RWPE1 (cell line): ENCODE measurements around the gene DMAC2L.
"Not testable (repeated sequence)": the region's sequence is repeated elsewhere in the genome, so short reads cannot be mapped to it uniquely, and the experiment has no call there.

Source experiments
- CTCF ChIA-PET: fragments of 350-600 bp; sonication (Branson Sonifier 250); formaldehyde crosslinking; extraction: SDS; loops from one replicate; lab custom pipeline; 2021; lab: Yijun Ruan, JAX
- POLR2A ChIA-PET: fragments of 400-600 bp; formaldehyde crosslinking; extraction: SDS; loops from one replicate; lab custom pipeline; 2020; ENCODE audit warnings: antibody characterized with exemption; ENCODE audit not compliant: low non-redundant PET; lab: Yijun Ruan, JAX
- DNase-seq: peaks from one replicate; pipeline ENCODE4 v3.0.0; 2012; ENCODE audit warnings: low spot score
- H3K27ac ChIP-seq: fragments of 450-650 bp; 2 replicates; pipeline ENCODE4 v1.5.1; 2017
- TF ChIP-seq, protein P1 (sequence below): fragments of 450-650 bp; conservative IDR thresholded peaks from 2 replicates; pipeline ENCODE4 v1.5.1; 2017; ENCODE audit warnings: low read depth, mild to moderate bottlenecking

The DMAC2L gene

DNA sequence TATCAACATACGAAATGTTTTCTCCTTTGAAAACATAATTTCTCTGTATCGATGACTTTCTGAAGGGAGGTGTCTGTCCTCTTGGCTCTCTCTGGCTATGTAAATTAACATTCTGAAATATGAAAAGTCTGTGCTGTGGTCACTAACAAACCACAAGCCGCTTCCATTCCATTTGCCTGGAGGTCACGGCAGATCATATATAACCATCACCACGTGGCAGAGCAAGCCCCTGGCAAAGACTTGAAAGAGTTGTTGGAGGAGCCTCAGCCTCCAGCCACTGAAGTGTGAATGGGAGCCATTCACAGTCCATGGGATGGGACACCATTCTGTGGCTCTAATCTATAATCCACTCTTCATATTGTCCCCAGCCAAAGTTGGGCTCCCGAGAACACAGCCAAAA, 45.0 kb downstream of the DMAC2L start:
- no peak for DNase-seq
- TF ChIP-seq, protein P1, sequence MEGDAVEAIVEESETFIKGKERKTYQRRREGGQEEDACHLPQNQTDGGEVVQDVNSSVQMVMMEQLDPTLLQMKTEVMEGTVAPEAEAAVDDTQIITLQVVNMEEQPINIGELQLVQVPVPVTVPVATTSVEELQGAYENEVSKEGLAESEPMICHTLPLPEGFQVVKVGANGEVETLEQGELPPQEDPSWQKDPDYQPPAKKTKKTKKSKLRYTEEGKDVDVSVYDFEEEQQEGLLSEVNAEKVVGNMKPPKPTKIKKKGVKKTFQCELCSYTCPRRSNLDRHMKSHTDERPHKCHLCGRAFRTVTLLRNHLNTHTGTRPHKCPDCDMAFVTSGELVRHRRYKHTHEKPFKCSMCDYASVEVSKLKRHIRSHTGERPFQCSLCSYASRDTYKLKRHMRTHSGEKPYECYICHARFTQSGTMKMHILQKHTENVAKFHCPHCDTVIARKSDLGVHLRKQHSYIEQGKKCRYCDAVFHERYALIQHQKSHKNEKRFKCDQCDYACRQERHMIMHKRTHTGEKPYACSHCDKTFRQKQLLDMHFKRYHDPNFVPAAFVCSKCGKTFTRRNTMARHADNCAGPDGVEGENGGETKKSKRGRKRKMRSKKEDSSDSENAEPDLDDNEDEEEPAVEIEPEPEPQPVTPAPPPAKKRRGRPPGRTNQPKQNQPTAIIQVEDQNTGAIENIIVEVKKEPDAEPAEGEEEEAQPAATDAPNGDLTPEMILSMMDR = no peak
- H3K27ac ChIP-seq = no peak overlapping the region
- CTCF ChIA-PET = no interaction called here
- POLR2A ChIA-PET = no interaction called here

DNA sequence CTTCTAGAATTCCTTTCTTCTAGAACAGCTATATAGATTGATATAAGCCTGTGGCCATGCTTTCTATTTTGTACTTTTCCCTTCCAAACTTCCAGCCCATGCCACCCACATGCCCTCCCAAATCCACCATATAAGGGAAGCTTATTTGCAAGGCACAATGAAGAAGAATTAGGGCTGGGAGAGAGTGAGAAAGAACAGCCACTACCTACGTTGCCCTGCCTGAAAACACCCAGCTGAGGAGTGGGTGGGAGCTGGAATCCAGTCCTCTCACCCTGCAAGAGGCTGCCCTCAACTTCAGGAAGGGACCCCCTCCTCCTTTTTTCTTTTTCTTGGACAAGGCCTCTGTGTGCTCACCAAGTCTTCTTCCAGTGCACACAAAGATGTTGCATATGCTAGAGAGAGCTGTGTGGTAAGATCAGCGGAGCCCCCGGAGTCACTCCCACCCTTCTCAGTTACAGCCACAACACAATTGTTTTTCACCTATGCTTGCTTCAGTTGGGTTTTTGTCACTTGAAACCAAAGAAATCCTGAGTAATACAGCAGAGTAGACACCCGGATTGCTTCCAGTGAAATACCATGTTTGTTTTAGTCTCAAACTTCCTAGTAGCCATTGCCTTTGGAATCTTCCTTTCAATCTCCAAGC, 45.8 kb downstream of the DMAC2L start:
- TF ChIP-seq, protein P1 = no peak
- POLR2A ChIA-PET = no interaction called here
- no peak for DNase-seq
- no peak overlapping the region for H3K27ac ChIP-seq
- CTCF ChIA-PET = interaction anchor here (0.6 kb wide), 1 partner anchor 140 kb away, joined by 3 read pairs; no protein-coding TSS in a partner anchor

DNA sequence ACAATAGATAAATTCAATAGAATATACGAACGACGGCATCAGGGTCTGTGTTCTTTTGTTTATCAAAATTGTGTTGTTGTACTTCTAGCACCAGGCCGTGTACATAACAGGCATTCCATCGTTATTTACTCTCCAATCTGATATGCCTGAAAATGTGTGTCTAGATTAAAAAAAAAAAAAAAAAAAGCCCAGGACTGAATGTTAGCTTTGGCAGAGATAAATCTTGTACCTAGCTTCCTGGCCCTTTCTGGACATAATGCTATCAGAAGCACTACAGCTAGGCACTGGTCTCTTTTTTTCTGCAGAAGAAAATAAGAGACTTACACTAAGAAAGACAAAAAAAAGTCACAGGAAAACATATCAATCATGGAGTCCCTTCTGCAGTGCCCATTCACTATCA, 47.5 kb downstream of the DMAC2L start:
- DNase-seq = no peak
- POLR2A ChIA-PET = no interaction called here
- TF ChIP-seq, protein P1 = no peak
- no peak overlapping the region for H3K27ac ChIP-seq
- CTCF ChIA-PET = interaction anchor here (0.6 kb wide), 1 partner anchor 507 kb away, joined by 3 read pairs; the partner anchor contains the start of gene NEMF

DNA sequence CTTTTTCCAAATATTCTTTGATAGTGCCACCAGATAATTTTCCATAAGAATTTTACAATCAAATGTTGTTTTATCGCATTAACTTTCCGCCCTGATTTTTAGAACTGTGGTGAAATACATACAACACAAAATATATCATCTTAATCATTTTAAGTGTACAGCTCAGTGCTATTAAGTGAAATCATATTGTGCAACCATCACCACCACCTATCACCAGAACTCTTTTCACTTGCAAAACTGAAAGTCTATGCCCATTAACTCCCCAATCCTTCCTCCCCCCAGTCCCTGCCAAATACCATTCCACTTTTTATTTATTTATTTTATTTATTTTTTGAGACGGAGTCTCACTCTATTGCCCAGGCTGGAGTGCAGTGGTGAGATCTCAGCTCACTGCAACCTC, 48.0 kb downstream of the DMAC2L start:
- TF ChIP-seq, protein P1 = no peak
- no peak overlapping the region for H3K27ac ChIP-seq
- ChIA-PET CTCF (interaction anchor here (0.6 kb wide), 1 partner anchor 508 kb away, joined by 3 read pairs; the partner anchor contains the start of gene NEMF), POLR2A (no interaction called here)
- DNase-seq = no peak

DNA sequence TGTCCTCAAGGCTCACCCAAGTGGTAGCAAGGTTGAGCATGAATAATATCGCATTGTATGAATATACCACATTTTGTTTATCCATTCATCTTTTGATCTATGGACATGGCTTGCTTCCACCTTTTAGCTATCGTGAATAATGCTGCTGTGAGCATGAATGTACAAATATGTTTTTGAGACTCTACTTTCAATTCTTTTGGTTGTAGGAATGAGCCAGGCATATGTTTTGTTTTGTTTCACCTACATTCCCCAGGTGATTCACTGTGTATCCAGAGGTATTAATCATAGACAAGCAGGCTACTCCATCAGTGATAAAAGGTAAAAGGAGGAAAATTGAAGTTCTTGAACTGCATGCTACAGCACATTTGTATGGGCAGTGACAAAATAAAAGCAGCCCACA, 48.7 kb downstream of the DMAC2L start:
- H3K27ac ChIP-seq = no peak overlapping the region
- TF ChIP-seq, protein P1 = no peak
- CTCF ChIA-PET = no interaction called here
- peak; percentile 68 for DNase-seq
- POLR2A ChIA-PET = no interaction called here

DNA sequence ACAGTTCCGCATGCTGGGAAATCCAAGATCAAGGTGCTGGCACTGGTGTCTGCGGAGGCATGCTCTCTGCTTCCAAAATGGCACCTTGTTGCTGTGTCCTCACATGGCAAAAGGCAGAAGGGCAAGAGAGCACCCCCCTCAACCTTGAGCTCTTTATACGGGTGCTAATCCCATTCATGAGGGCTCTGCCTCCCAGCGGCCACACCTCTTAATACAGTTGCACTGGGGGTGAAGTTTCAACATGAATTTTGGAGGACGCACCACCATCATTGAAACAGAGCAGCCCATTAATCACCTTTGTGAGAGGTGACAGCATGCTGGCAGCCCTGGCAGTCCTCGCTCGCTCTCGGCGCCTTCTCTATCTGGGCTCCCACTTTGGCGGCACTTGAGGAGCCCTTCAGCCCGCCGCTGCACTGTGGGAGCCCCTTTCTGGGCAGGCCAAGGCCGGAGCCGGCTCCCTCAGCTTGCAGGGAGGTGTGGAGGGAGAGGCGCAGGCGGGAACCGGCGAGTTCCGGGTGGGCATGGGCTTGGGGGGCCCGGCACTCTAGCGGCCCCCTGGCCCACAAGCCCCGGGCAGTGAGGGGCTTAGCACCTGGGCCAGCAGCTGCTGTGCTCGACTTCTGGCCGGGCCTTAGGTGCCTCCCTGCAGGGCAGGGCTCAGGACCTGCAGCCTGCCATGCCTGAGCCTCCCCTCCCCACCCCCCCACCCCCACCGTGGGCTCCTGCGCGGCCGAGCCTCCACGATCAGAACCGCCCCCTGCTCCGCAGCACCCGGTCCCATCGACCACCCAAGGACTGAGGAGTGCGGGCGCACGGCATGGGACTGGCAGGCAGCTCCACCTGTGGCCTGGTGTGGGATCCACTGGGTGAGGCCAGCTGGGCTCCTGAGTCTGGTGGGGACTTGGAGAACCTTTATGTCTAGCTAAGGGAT, 49.6 kb downstream of the DMAC2L start:
- POLR2A ChIA-PET, CTCF ChIA-PET, H3K27ac ChIP-seq, DNase-seq: not testable (repeated sequence)
